Measurements from ENCODE around the gene PLA2G4A.

DNA sequence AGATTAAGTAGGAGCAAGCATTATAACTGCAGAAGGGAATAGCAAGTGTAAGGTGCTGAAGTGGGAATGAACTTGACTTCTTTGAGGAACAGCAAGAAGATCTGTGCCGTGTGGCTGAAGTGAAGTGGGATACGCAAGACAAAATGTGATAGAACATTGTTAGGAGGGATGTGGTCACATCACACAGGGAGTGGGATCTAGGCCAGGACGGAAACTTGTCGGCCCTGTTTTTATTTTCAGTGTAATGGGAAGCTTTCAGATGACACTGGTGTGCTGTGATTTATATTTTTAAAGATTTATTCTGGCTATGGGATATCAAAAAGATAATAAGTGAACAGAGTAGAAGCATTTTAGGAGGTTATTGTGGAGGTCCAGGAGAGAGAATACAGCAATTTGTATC lies 116.4 kb downstream of the PLA2G4A start:
- TF ChIP-seq SIN3A (IDR thresholded peaks at IDR 0.05; ENCODE audit: borderline replicate concordance, insufficient read depth, low read depth, low read length), result no peak
- TF ChIP-seq, protein P1, sequence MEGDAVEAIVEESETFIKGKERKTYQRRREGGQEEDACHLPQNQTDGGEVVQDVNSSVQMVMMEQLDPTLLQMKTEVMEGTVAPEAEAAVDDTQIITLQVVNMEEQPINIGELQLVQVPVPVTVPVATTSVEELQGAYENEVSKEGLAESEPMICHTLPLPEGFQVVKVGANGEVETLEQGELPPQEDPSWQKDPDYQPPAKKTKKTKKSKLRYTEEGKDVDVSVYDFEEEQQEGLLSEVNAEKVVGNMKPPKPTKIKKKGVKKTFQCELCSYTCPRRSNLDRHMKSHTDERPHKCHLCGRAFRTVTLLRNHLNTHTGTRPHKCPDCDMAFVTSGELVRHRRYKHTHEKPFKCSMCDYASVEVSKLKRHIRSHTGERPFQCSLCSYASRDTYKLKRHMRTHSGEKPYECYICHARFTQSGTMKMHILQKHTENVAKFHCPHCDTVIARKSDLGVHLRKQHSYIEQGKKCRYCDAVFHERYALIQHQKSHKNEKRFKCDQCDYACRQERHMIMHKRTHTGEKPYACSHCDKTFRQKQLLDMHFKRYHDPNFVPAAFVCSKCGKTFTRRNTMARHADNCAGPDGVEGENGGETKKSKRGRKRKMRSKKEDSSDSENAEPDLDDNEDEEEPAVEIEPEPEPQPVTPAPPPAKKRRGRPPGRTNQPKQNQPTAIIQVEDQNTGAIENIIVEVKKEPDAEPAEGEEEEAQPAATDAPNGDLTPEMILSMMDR (IDR thresholded peaks at IDR 0.05), result no peak
- TF ChIP-seq, protein P2, sequence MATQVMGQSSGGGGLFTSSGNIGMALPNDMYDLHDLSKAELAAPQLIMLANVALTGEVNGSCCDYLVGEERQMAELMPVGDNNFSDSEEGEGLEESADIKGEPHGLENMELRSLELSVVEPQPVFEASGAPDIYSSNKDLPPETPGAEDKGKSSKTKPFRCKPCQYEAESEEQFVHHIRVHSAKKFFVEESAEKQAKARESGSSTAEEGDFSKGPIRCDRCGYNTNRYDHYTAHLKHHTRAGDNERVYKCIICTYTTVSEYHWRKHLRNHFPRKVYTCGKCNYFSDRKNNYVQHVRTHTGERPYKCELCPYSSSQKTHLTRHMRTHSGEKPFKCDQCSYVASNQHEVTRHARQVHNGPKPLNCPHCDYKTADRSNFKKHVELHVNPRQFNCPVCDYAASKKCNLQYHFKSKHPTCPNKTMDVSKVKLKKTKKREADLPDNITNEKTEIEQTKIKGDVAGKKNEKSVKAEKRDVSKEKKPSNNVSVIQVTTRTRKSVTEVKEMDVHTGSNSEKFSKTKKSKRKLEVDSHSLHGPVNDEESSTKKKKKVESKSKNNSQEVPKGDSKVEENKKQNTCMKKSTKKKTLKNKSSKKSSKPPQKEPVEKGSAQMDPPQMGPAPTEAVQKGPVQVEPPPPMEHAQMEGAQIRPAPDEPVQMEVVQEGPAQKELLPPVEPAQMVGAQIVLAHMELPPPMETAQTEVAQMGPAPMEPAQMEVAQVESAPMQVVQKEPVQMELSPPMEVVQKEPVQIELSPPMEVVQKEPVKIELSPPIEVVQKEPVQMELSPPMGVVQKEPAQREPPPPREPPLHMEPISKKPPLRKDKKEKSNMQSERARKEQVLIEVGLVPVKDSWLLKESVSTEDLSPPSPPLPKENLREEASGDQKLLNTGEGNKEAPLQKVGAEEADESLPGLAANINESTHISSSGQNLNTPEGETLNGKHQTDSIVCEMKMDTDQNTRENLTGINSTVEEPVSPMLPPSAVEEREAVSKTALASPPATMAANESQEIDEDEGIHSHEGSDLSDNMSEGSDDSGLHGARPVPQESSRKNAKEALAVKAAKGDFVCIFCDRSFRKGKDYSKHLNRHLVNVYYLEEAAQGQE (IDR thresholded peaks at IDR 0.05; ENCODE audit: insufficient read depth in 1 of 2, low read depth in 2 of 2, low read length in 1 of 2), result no peak
- TF ChIP-seq POLR2AphosphoS5 (IDR thresholded peaks at IDR 0.05; ENCODE audit: low read depth, low read length), result no peak
- no peak for TF ChIP-seq TCF7L2 (IDR thresholded peaks at IDR 0.05; ENCODE audit: low read depth, low read length)
